DMS79 treated with DMSO at 0.1 percent for 48 hours (cell line): Measurements from ENCODE around the gene KCTD7.
"Not testable (repeated sequence)": the region's sequence is repeated elsewhere in the genome, so short reads cannot be mapped to it uniquely, and the experiment has no call there.

Source experiments
- DNase-seq: peaks from one replicate; lab custom pipeline; 2025; lab: John Stamatoyannopoulos, UW

KCTD7 gene

DNA sequence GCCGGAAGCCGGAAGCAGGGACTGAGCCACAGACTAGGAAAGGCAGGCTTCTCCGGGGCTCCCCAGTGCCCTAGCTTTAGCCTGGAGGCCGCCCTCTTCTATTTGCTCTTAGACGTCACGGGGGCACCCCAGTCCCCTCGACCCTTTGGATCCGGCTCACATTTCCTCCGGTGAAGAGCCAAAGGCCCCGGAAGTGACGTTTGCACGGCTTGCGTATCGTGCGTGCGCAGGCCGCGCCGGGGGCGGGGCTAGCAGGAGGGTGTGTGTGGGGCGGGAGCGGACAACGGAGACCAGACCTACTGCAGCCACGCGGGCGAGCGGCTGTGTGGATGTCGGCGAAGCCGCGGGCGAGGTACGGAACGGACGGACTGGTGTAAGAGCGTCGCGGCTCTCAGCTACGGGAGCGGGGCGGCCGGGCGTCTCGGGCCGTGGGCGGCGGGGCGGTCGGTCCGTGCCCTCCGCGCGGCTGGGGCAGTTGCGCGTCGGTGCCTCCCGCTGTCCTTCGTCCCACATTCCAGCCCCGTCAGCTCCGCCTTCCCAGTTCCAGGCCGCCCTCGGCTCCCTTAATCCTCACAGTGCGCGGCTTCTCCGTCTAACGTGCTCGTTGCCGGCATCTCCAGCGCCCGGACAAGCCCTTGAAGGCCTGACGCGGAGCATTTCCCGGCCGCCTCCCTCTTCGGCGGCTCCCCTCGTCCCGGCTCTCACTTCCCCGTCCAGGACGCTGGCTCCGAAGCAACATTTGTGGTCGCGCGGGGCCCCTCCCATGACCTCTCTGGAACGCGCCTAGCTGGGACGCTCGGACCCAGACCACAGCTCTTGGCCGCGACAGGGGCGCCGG lies 25.8 kb downstream of the KCTD7 start:
- peak; percentile 94 for DNase-seq

GRCh38 chr7:66655113-66655806 lies 26.6 kb downstream of the KCTD7 start:
- not testable (repeated sequence) for DNase-seq

DNA sequence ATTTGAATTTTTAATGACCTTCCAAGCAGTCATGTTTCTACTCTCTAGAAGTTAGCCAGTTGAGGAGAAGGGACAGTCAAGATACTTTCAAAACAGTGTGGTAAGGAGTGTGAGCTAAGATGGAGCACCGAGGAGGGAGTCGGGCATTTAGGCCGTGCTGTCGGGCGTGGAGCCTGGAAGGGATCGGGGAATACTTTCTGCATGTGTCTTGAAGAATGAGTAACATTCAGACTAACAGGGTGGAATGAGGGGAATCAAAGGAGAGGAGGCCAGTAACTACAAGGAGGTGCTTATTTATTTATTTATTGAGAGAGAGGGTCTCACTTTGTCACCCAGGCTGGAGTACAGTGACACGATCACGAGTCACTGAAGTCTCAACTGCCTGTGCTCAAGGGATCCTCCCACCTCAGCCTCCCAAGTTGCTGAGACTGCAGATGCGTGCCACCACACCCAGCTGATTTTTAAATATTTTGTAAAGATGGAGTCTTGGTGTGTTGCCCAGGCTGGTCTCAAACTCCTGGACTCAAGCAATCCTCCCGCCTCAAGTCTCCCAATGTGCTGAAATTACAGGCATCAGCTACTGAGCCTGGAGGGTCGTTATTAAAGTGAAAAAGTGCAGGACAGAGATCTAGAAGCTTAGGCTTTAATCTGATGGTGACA lies 27.3 kb downstream of the KCTD7 start:
- DNase-seq, result not testable (repeated sequence)

DNA sequence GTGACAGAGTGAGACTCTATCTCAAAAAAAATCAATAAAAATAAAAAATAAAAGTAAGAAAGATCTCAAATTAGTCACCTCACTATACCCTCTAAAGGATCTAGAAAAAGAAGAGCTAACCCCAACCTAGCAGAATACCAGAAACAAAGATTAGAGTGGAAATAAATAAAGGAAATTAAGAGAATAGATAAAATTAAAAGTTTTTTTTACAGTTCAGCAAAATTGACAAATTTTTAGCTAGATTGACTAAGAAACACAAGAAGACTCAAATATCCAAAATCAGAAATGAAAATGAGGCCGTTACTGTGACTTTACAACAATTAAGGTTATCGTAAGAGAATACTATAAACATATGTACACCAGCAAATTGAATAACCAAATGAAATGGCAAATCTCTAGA lies 29.1 kb downstream of the KCTD7 start:
- DNase-seq, result no peak

DNA sequence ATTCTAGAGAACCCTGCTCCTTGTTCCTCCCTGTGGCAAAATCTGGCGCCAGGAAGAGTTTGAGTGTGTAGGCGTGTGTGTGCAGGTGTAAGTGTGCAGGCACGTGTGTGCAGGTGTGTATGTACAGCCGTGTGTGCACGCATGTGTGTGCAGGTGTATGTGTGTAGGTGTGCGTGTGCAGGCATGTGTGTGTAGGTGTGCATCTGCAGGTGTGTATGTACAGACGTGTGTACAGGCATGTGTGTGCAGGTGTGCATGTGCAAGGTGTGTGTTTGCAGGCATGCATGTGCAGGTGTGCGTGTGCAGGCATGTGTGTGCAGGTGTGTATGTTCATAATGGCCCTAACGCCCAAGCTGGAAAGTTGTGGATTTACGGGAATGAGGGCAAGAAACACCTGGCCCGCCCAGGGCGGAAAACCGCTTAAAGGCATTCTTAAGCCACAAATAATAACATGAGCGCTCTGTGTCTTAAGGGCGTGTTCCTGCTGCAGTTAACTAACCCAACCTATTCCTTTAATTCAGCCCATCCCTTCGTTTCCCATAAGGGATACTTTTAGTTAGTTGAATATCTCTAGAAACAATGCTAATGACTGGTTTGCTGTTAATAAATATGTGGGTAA lies 34.1 kb downstream of the KCTD7 start:
- no peak for DNase-seq

GRCh38 chr7:66664590-66665293 lies 36.1 kb downstream of the KCTD7 start:
- no peak for DNase-seq

DNA sequence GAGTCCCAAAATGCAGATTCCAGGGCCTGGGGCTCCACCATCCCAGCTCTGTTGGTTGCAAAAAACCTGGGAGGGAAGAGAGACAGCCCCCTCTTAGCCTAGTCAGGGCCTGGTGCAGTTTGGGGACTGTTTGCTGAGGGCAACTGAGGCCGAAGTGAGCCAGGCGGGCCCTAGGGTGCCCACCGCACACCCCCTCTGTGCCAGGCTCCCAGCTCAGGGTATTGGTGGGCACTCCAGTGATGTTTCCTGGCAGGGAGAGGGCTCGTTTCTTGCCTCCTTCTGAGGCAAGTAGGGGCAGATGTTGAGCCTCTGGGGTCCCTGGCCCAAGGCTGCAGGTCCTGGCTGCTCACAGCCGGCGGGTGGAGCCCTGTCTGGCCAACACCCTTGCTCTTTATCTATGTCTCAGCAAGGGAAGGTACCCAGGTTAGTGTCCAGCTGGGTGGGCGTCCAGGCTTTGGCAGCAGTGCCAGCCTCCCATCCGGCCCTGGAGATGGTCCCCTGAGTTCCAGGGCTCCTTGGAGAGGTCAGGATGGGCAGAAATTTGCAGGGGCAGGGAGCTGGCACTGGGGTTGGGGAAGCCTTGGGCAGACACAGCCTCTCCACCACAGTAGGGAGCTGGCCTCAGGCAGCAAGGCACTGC lies 37.8 kb downstream of the KCTD7 start:
- no peak for DNase-seq

- no peak for DNase-seq
Observed at GRCh38 chr7:66667023-66667728, 38.5 kb downstream of the KCTD7 start.

- no peak for DNase-seq
Observed at GRCh38 chr7:66668112-66668511, 39.4 kb downstream of the KCTD7 start.

- DNase-seq, result no peak
Observed at GRCh38 chr7:66668677-66669076, 40.0 kb downstream of the KCTD7 start.

DNA sequence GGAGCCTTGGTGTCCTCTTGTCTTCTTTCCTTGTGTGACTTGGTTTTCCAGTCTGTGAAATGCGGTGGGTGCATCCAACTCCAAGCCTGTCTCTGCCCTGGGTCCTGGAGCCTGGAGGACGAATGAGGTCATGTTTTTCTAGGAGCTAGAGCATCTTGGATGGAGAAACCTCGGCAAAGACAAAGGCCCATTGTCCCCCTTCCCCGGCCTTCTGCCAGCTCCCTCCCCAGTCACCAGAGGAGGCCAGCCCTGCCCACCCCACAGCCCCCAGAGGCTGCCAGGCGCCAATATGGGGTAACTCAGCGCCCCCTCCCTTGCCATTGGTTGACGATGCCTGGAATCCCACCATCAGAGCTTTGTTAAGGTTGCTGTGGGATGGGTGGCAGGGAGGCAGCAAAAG lies 40.4 kb downstream of the KCTD7 start:
- no peak for DNase-seq

DNA sequence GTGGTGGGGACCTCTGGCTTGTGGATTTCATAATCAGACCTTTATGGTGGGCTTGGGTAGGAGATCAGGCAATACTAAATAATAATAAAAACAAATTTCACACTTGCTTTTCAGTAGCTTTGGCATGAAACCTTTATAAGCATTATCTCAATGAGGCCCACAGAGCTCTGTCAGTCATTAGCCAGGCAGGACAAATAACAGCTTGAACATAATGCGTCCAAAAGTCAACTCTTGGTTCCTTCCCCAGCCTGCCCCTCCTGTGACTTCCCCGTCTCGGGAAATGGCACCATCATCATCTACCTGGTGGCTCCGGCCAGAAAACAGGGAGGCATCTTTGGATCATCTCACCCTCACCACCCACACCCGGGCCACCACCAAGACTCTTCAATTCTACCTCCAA lies 40.8 kb downstream of the KCTD7 start:
- DNase-seq, result no peak

DNA sequence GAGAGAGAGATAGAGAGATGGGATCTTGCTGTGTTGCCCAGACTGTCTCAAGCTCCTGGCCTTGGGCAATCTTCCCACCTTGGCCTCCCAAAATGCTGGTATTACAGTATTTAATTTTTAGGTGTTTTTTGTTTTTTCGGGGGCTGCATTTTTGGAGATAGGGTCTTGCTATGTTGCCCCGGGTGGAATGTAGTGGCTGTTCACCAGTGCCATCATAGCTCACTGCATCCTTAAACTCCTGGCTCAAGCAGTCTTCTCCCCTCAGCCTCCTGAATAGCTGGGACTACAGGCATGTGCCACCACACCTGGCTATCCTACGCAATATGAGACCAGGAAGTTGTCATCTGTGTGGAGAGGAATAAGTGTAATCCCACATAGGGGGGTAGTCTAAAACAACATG lies 42.4 kb downstream of the KCTD7 start:
- DNase-seq, result no peak

- DNase-seq, result not testable (repeated sequence)
Observed at GRCh38 chr7:66671486-66671885, 42.8 kb downstream of the KCTD7 start.

- not testable (repeated sequence) for DNase-seq
Observed at GRCh38 chr7:66672432-66673123, 43.9 kb downstream of the KCTD7 start.

DNA sequence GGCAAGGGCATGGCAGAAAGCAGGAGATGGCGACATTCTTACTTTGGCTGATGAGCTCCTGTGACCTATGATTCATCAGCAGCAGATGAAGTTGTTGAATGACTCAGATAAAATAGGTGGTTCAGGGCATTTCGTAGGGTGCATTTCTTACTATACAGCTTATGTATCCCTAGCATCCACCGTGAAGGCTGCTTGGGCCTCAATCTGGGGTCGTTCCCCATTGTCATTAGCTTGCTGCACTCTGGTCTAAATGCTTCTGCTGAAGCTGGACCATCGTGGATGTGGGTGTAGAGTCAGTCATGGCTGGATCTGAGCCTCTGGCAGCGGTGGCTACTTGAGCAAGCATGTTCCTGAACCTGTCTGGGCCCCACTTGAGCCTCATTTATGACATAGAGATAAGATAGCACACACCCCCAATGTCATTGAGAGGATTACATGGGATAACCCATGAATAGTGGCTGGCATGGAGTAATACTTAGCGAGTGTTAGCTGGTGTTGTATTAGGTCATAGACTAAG lies 44.5 kb downstream of the KCTD7 start:
- DNase-seq, result not testable (repeated sequence)

DNA sequence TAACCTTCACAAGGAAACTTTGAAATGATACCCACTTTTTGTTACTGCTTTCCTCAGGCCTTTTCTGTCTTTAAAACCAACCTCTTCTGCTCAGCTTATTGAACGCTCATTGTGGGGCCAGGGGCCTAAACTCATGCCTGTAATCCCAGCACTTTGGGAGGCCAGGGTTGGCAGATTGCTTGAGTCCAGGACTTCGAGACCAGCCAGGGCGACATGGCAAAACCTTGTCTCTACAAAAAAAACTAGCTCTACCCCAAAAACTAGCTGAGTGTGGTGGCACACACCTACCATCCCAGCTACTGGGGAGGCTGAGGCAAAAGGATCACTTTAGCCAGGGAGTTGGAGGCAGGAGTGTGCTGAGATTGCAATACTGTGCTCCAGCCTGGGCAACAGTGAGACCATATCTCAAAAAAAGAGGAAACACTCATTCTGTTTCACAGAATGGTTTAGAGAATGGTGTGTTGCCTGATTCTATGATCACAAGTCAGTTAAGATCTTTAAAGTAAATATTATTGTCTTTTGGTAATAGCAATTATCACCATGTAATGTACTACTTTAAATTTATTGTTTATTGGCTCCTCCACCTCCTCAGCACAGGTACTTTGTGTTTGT lies 51.1 kb downstream of the KCTD7 start:
- DNase-seq, result no peak

DNA sequence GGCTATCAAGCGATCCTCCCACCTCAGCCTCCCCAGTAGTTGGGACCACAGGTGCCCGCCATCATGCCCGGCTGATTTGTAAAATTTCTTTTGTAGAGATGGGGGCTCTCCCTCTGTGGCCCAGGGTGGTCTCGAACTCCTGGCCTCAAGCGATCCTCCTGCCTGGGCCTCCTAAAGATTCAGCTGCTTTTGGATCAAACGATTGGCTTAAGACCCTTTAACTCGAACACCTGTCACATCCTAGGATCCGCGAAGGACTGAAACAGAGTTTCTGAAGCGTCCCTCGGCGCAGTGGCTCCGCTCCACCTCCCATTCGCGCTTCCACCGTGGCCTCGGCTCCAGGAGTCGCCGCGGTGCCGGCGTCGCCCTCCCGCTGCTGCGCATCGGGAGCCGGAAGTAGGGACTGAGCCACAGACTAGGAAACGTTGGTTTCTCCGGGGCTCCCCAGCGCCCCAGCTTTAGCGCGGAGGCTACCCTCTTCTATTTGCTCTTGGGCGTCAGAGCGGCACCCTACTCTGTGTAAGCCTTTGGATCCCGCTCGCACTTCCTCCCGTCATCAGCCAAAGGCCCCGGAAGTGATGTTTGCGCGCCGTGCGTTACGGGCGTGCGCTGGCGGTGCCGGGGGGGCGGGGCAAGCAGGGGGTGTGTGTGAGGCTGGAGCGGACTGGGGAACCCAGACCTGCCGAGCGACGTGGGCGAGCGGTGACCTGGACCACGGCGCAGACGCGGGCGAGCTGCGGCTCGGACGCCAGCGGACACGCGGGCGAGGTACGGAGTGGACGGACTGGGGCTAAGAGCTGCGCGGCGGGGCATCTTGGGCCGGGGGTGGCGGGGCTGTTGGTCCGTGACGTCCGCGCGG lies 53.0 kb downstream of the KCTD7 start:
- peak; percentile 92 for DNase-seq
